Gastroesophageal sphincter (tissue), 3 donors: ENCODE results near the gene CXCL6.

Experiments used
- CTCF ChIP-seq, 4 experiments: fragments of 200-600 bp in 2 of 4; fragments of 450-650 bp in 2 of 4; sonication (generic) in 1 of 4; IDR thresholded peaks; one replicate each; pipeline ENCODE4 v1.5.1; 2017 to 2019; ENCODE audit warnings: antibody characterized with exemption in 4 of 4, mild to moderate bottlenecking in 2 of 4, moderate library complexity in 2 of 4
- POLR2A ChIP-seq, 2 donors: fragments of 450-650 bp; IDR thresholded peaks; one replicate each; pipeline ENCODE4 v1.6.1; 2017; ENCODE audit warnings: antibody characterized with exemption in 2 of 2, mild to moderate bottlenecking in 2 of 2, moderate library complexity in 1 of 2
- POLR2AphosphoS5 ChIP-seq: sonication (generic); formaldehyde crosslinking; IDR thresholded peaks from one replicate; pipeline ENCODE4 v1.6.1; 2017; ENCODE audit warnings: antibody characterized with exemption

GRCh38 chr4:73841243-73841925 lies 4.9 kb downstream of the CXCL6 start:
- no peak for TF ChIP-seq CTCF (IDR thresholded peaks at IDR 0.05)
- TF ChIP-seq POLR2A (IDR thresholded peaks at IDR 0.05), result no peak
- TF ChIP-seq POLR2AphosphoS5, result no peak
